Upper lobe of right lung (tissue), 1 donor: ENCODE data around the gene TPH2. TPM values are rescaled to one million over a fixed set of nuclear protein-coding genes. Genes with fewer than 3 reads are reported as not detected.

Source experiments
- ATAC-seq: fragments of 200-7000 bp; cut with Tn5 transposase; one replicate; pipeline ENCODE4 v1.9.1; 2020; ENCODE audit warnings: mild to moderate bottlenecking, moderate library complexity
- DNase-seq: peaks from one replicate; pipeline ENCODE4 v3.0.0-alpha.2; 2020
- H3K27ac ChIP-seq: fragments of 200-600 bp; one replicate; pipeline ENCODE4 v1.8.0; 2022
- H3K27me3 ChIP-seq: fragments of 200-600 bp; one replicate; pipeline ENCODE4 v1.8.0; 2022; ENCODE audit warnings: mild to moderate bottlenecking
- H3K36me3 ChIP-seq: fragments of 200-600 bp; one replicate; pipeline ENCODE4 v1.8.0; 2022
- H3K4me1 ChIP-seq: fragments of 200-600 bp; one replicate; pipeline ENCODE4 v1.8.0; 2022
- H3K4me3 ChIP-seq: fragments of 200-600 bp; one replicate; pipeline ENCODE4 v1.8.0; 2022; ENCODE audit warnings: mild to moderate bottlenecking
- H3K9me3 ChIP-seq: fragments of 200-600 bp; one replicate; pipeline ENCODE4 v1.8.0; 2022
- intact Hi-C: fragments of 100-400 bp; cut with DNase I; formaldehyde crosslinking; loops from one replicate; pipeline ENCODE4 v1.11.0; 2022
- total RNA-seq: library from RNA; stranded (reverse); fragmentation: NEBNext Ultra II Directional; extraction: Animal tissue kit (Norgen Biotek cat#: 25700); gene quantifications from one replicate; pipeline ENCODE4 v1.2.1, GENCODE V29; 2021
- TF ChIP-seq, protein P1 (sequence below): fragments of 200-600 bp; IDR thresholded peaks from one replicate; pipeline ENCODE4 v1.8.0; 2022; ENCODE audit warnings: antibody characterized with exemption
- donor health status: DM: no; HTN: yes; CAD: no; lungs with severe emphysema.

TPH2 gene
- total RNA-seq, 1 donor from 2014 or later, result not detected

DNA sequence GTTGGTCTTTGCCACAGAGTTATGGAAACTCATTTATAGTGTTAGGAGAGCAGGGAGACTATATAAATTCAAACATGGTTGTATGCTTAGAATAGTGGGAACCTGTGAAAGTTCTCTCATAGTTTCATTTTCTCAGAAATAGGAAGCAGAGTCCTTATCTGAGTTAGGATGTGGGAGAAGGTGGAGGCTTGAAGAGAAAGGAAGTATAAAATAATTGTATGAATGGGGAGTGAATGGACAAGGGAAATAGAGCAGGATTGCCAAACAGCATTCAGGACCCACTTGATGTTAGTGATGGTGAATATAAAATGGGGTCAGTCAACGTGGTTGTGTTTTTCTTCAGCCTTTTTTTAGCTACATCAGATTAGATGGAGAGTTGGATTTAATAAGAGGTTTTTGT is 34.0 kb upstream of the TPH2 start:
- intact Hi-C loops, result no loop called here
- H3K27me3 ChIP-seq, result no peaks in the 10 kb centered on the region
- H3K27ac ChIP-seq, result no peak overlapping the region
- H3K4me1 ChIP-seq, result no peaks in the 10 kb centered on the region
- ATAC-seq (peak; percentile 22), DNase-seq (no peak)
- H3K36me3 ChIP-seq, result peaks cover 77% of the 10 kb centered on the region
- TF ChIP-seq, protein P1, sequence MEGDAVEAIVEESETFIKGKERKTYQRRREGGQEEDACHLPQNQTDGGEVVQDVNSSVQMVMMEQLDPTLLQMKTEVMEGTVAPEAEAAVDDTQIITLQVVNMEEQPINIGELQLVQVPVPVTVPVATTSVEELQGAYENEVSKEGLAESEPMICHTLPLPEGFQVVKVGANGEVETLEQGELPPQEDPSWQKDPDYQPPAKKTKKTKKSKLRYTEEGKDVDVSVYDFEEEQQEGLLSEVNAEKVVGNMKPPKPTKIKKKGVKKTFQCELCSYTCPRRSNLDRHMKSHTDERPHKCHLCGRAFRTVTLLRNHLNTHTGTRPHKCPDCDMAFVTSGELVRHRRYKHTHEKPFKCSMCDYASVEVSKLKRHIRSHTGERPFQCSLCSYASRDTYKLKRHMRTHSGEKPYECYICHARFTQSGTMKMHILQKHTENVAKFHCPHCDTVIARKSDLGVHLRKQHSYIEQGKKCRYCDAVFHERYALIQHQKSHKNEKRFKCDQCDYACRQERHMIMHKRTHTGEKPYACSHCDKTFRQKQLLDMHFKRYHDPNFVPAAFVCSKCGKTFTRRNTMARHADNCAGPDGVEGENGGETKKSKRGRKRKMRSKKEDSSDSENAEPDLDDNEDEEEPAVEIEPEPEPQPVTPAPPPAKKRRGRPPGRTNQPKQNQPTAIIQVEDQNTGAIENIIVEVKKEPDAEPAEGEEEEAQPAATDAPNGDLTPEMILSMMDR, result no peak
- no peak overlapping the region for H3K4me3 ChIP-seq
- no peaks in the 10 kb centered on the region for H3K9me3 ChIP-seq

- intact Hi-C loops, result no loop called here
- no peaks in the 10 kb centered on the region for H3K36me3 ChIP-seq
Observed at GRCh38 chr12:71935594-71935993, 3.1 kb upstream of the TPH2 start.

GRCh38 chr12:71940068-71940467 is 1.4 kb downstream of the TPH2 start:
- no peak for DNase-seq
- ATAC-seq, result no peak
- intact Hi-C loops, result no loop called here
- Histone ChIP-seq H3K9me3 (no peaks in the 10 kb centered on the region), H3K27me3 (peaks cover 43% of the 10 kb centered on the region), H3K4me1 (no peaks in the 10 kb centered on the region), H3K36me3 (no peaks in the 10 kb centered on the region), H3K27ac (no peak overlapping the region), H3K4me3 (no peak overlapping the region)
- TF ChIP-seq, protein P1, result no peak

More at GRCh38 chr12:71935594-71935993, 3.1 kb upstream of the TPH2 start:
- no peaks in the 10 kb centered on the region for H3K9me3 ChIP-seq
- H3K4me3 ChIP-seq, result no peak overlapping the region
- H3K27me3 ChIP-seq, result peaks cover 27% of the 10 kb centered on the region
- no peak overlapping the region for H3K27ac ChIP-seq
- no peak for ATAC-seq
- H3K4me1 ChIP-seq, result no peaks in the 10 kb centered on the region
- TF ChIP-seq, protein P1, result no peak
- no peak for DNase-seq

DNA sequence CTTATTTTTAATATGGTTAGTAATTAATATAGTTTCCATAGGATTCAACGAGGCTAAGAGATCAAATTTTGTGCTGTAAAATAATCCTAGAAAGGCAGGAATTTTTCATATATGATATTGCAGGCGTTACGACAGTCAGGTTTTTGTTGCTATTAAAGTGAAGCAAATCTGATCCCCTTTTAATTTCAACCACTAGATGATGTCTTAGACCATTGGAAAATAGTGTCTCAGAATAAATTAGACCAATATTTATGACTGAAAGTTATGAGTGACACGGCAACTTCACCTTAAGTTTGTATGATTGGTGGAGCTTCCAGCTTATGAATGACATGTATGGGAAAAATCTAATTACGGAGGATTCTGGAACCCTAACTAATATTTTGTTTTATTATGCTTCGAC is 2.5 kb downstream of the TPH2 start:
- intact Hi-C loops, result no loop called here
- ATAC-seq (no peak), DNase-seq (no peak)
- no peak overlapping the region for H3K27ac ChIP-seq
- no peaks in the 10 kb centered on the region for H3K9me3 ChIP-seq
- TF ChIP-seq, protein P1, result no peak
- H3K4me3 ChIP-seq, result no peak overlapping the region
- H3K36me3 ChIP-seq, result no peaks in the 10 kb centered on the region
- H3K4me1 ChIP-seq, result no peaks in the 10 kb centered on the region
- H3K27me3 ChIP-seq, result peaks cover 51% of the 10 kb centered on the region

- Histone ChIP-seq H3K27me3 (peaks cover 51% of the 10 kb centered on the region), H3K4me3 (no peak overlapping the region), H3K27ac (no peak overlapping the region), H3K9me3 (no peaks in the 10 kb centered on the region), H3K36me3 (no peaks in the 10 kb centered on the region), H3K4me1 (no peaks in the 10 kb centered on the region)
- TF ChIP-seq, protein P1, result no peak
- intact Hi-C loops, result no loop called here
- ATAC-seq (no peak), DNase-seq (no peak)
Observed at GRCh38 chr12:71942259-71942658, 3.6 kb downstream of the TPH2 start.

DNA sequence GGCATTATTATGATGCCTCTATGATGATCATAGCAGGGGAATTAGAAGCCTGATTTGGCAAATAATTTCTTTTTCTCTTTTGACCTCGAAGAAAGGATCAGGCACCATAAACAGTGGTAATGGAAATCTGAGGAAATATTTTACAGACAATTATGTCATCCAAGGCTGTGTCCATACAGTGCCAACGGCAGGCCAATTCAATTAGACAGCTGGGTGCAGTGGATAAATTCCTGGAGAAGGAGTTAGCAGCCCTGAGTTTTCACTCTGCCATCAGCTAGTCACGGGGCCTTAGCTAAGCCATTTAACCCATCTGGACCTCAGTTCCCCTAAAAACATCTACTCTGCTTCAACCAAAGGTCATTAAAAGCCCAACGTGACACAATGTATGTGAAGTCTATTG is 4.1 kb downstream of the TPH2 start:
- no peaks in the 10 kb centered on the region for H3K9me3 ChIP-seq
- H3K4me3 ChIP-seq, result no peak overlapping the region
- no peak overlapping the region for H3K27ac ChIP-seq
- DNase-seq (no peak), ATAC-seq (no peak)
- no peaks in the 10 kb centered on the region for H3K4me1 ChIP-seq
- intact Hi-C loops, result no loop called here
- TF ChIP-seq, protein P1, result no peak
- H3K36me3 ChIP-seq, result no peaks in the 10 kb centered on the region
- peaks cover 50% of the 10 kb centered on the region for H3K27me3 ChIP-seq
